H1 (cell line): ENCODE measurements around the gene RELB. TPM values are rescaled to one million over a fixed set of nuclear protein-coding genes. Genes with fewer than 3 reads are reported as not detected.

Experiments used
- ATF2 ChIP-seq: IDR thresholded peaks from 2 replicates; pipeline ENCODE4 v1.6.1; 2012; ENCODE audit warnings: low read length, inconsistent platforms
- CHD7 ChIP-seq: fragments of 300-600 bp; sonication (generic); IDR thresholded peaks from 2 replicates; pipeline ENCODE4 v1.7.1; 2012; ENCODE audit warnings: low read length, moderate library complexity, mild to moderate bottlenecking, inconsistent platforms; ENCODE audit not compliant: insufficient replicate concordance
- KDM1A ChIP-seq: fragments of 200-600, 300-600 bp; sonication (generic); IDR thresholded peaks from 2 replicates; pipeline ENCODE4 v1.7.1; 2016; ENCODE audit warnings: mild to moderate bottlenecking, low read length, borderline replicate concordance
- MAFK ChIP-seq: IDR thresholded peaks from 2 replicates; pipeline ENCODE4 v1.6.1; 2012; ENCODE audit warnings: low read depth, mild to moderate bottlenecking, improper control_type of control experiment, low read length
- RBBP5 ChIP-seq: IDR thresholded peaks from 2 replicates; pipeline ENCODE4 v1.7.1; 2012; ENCODE audit warnings: low read depth, mild to moderate bottlenecking, inconsistent platforms, low read length, moderate library complexity, borderline replicate concordance
- TBP ChIP-seq: IDR thresholded peaks from 2 replicates; pipeline ENCODE4 v1.6.1; 2011; ENCODE audit warnings: low read depth, low read length, improper control_type of control experiment
- polyA plus RNA-seq, 7 experiments: library from polyadenylated mRNA; depleted of rRNA in 3 of 7; stranded (reverse) in 5 of 7; unstranded in 2 of 7; fragments of >200 nt in 5 of 7; fragments of 200-250 nt in 2 of 7; gene quantifications; 1 replicate in 5 of 7; 2 replicates in 1 of 7; 4 replicates in 1 of 7; pipeline versions ENCODE4 v1.2.1 to v1.2.3, GENCODE V29; 2011 to 2013; ENCODE audit warnings: missing spikeins in 2 of 7, mixed read lengths in 2 of 7
- total RNA-seq: library from RNA; stranded (reverse); fragmentation: NEBNext Ultra II Directional; extraction: Animal tissue kit (Norgen Biotek cat#: 25700); gene quantifications from 2 replicates; pipeline ENCODE4 v1.2.1, GENCODE V29; 2021

RELB gene
- total and polyA plus RNA-seq, 2 of the 8 experiments (the other 6 are each of a cell fraction or from before 2014, with no cell fraction given), result 10.0 to 13.1 TPM

GRCh38 chr19:45011959-45012358, 10.7 kb downstream of the RELB start (continued):
- TF ChIP-seq CHD7 (no peak), TBP (no peak), ATF2 (no peak), RBBP5 (no peak), MAFK (no peak), KDM1A (no peak)
